ENCODE results near the gene FOXN4.

The FOXN4 gene

GRCh38 chr12:109290061-109290460 is 19.0 kb downstream of the FOXN4 start:
- Histone ChIP-seq H3K4me2 (ENCODE audit: low read length) (no peak overlapping the region), H3K9me3 (ENCODE audit: low read length) (no peaks in the 10 kb centered on the region), H4K20me1 (ENCODE audit: insufficient read depth, low read length) (no peaks in the 10 kb centered on the region), H3K9ac (ENCODE audit: low read length) (no peak overlapping the region), H3K79me2 (ENCODE audit: insufficient read depth, low read length) (no peaks in the 10 kb centered on the region), H3F3A (ENCODE audit: insufficient read depth, low read length) (no peaks in the 10 kb centered on the region), H3K4me3 (ENCODE audit: low read depth, low read length, poor library complexity, severe bottlenecking) (no peak overlapping the region), H3K4me1 (ENCODE audit: insufficient read depth, low read length, severe bottlenecking) (no peaks in the 10 kb centered on the region), H3K27me3 (ENCODE audit: insufficient read depth, low read length) (no peaks in the 10 kb centered on the region), H3K9me2 (ENCODE audit: low read depth, low read length) (no peaks in the 10 kb centered on the region), H3K36me3 (ENCODE audit: insufficient read depth, low read length) (no peaks in the 10 kb centered on the region), H3K27ac (ENCODE audit: low read depth, low read length, poor library complexity, severe bottlenecking) (no peak overlapping the region), H2AFZ (ENCODE audit: low read length) (no peak overlapping the region)
- TF ChIP-seq CTCF (IDR thresholded peaks at IDR 0.05; ENCODE audit: low read length) (no peak), EZH2 (IDR thresholded peaks at IDR 0.05; ENCODE audit: borderline replicate concordance, low read length) (no peak)

GRCh38 chr12:109289551-109289950 is 19.5 kb downstream of the FOXN4 start:
- no peak overlapping the region for H3K4me3 ChIP-seq (ENCODE audit: low read depth, low read length, poor library complexity, severe bottlenecking)
- H3K9me3 ChIP-seq (ENCODE audit: low read length): no peaks in the 10 kb centered on the region
- no peaks in the 10 kb centered on the region for H3K79me2 ChIP-seq (ENCODE audit: insufficient read depth, low read length)
- H3K4me2 ChIP-seq (ENCODE audit: low read length): no peak overlapping the region
- no peaks in the 10 kb centered on the region for H3K9me2 ChIP-seq (ENCODE audit: low read depth, low read length)
- H2AFZ ChIP-seq (ENCODE audit: low read length): no peak overlapping the region
- H4K20me1 ChIP-seq (ENCODE audit: insufficient read depth, low read length): no peaks in the 10 kb centered on the region
- H3F3A ChIP-seq (ENCODE audit: insufficient read depth, low read length): no peaks in the 10 kb centered on the region
- H3K27me3 ChIP-seq (ENCODE audit: insufficient read depth, low read length): no peaks in the 10 kb centered on the region
- no peaks in the 10 kb centered on the region for H3K4me1 ChIP-seq (ENCODE audit: insufficient read depth, low read length, severe bottlenecking)
- TF ChIP-seq EZH2 (IDR thresholded peaks at IDR 0.05; ENCODE audit: borderline replicate concordance, low read length) (no peak), CTCF (IDR thresholded peaks at IDR 0.05; ENCODE audit: low read length) (no peak)
- H3K36me3 ChIP-seq (ENCODE audit: insufficient read depth, low read length): no peaks in the 10 kb centered on the region
- H3K27ac ChIP-seq (ENCODE audit: low read depth, low read length, poor library complexity, severe bottlenecking): no peak overlapping the region
- no peak overlapping the region for H3K9ac ChIP-seq (ENCODE audit: low read length)

GRCh38 chr12:109289004-109289403 is 20.1 kb downstream of the FOXN4 start:
- no peak overlapping the region for H3K4me2 ChIP-seq (ENCODE audit: low read length)
- H3K4me1 ChIP-seq (ENCODE audit: insufficient read depth, low read length, severe bottlenecking): no peaks in the 10 kb centered on the region
- no peak overlapping the region for H3K27ac ChIP-seq (ENCODE audit: low read depth, low read length, poor library complexity, severe bottlenecking)
- no peaks in the 10 kb centered on the region for H3K9me3 ChIP-seq (ENCODE audit: low read length)
- H3K9me2 ChIP-seq (ENCODE audit: low read depth, low read length): no peaks in the 10 kb centered on the region
- no peaks in the 10 kb centered on the region for H3K79me2 ChIP-seq (ENCODE audit: insufficient read depth, low read length)
- no peaks in the 10 kb centered on the region for H3F3A ChIP-seq (ENCODE audit: insufficient read depth, low read length)
- no peak overlapping the region for H3K4me3 ChIP-seq (ENCODE audit: low read depth, low read length, poor library complexity, severe bottlenecking)
- H2AFZ ChIP-seq (ENCODE audit: low read length): no peak overlapping the region
- no peaks in the 10 kb centered on the region for H4K20me1 ChIP-seq (ENCODE audit: insufficient read depth, low read length)
- H3K27me3 ChIP-seq (ENCODE audit: insufficient read depth, low read length): no peaks in the 10 kb centered on the region
- TF ChIP-seq CTCF (IDR thresholded peaks at IDR 0.05; ENCODE audit: low read length) (no peak), EZH2 (IDR thresholded peaks at IDR 0.05; ENCODE audit: borderline replicate concordance, low read length) (no peak)
- H3K9ac ChIP-seq (ENCODE audit: low read length): no peak overlapping the region
- no peaks in the 10 kb centered on the region for H3K36me3 ChIP-seq (ENCODE audit: insufficient read depth, low read length)

Measured in OCI-LY1 (cell line).